Left lung (tissue), 10 donors: Measurements from ENCODE around the gene STN1. TPM values are rescaled to one million over a fixed set of nuclear protein-coding genes. Genes with fewer than 3 reads are reported as not detected.
A peak's percentile ranks its signal among the peaks of the same experiment; 100 is the strongest.

ENCODE experiments used
- ATAC-seq: fragments of 200-7000 bp; cut with Tn5 transposase; one replicate; pipeline ENCODE4 v1.9.1; 2020; ENCODE audit warnings: moderate library complexity
- DNase-seq, 4 donors: peaks; one replicate each; pipeline ENCODE4 v3.0.0-alpha.2; 2013 to 2020
- H3K27ac ChIP-seq, 2 donors: fragments of 200-600 bp; sonication (generic) in 1 of 2; one replicate each; pipeline versions ENCODE4 v1.5.0 to v1.8.0; 2020 to 2021
- H3K27me3 ChIP-seq, 2 donors: fragments of 200-600 bp; sonication (generic) in 1 of 2; one replicate each; pipeline versions ENCODE4 v1.5.0 to v1.8.0; 2020 to 2021
- H3K36me3 ChIP-seq, 2 donors: fragments of 200-600 bp; sonication (generic) in 1 of 2; one replicate each; pipeline versions ENCODE4 v1.5.0 to v1.8.0; 2020 to 2021
- H3K4me1 ChIP-seq, 2 donors: fragments of 200-600 bp; one replicate each; pipeline ENCODE4 v1.8.0; 2021
- H3K4me3 ChIP-seq, 2 donors: fragments of 200-600 bp; sonication (generic) in 1 of 2; one replicate each; pipeline versions ENCODE4 v1.5.0 to v1.8.0; 2020 to 2021; ENCODE audit warnings: mild to moderate bottlenecking in 1 of 2
- H3K9me3 ChIP-seq, 2 donors: fragments of 200-600 bp; sonication (generic) in 1 of 2; one replicate each; pipeline versions ENCODE4 v1.5.0 to v1.8.0; 2020 to 2021
- CTCF ChIP-seq, 2 donors: fragments of 200-600 bp; sonication (generic) in 1 of 2; IDR thresholded peaks; one replicate each; pipeline versions ENCODE4 v1.5.0 to v1.8.0; 2021; ENCODE audit warnings: antibody characterized with exemption in 2 of 2
- intact Hi-C, 2 donors: fragments of 100-400 bp; cut with DNase I; formaldehyde crosslinking; loops; one replicate each; pipeline versions ENCODE4 v1.11.2 to v1.14.2; 2022
- polyA plus RNA-seq, 6 donors: library from polyadenylated mRNA; unstranded; fragments of 120-200 nt; gene quantifications; one replicate each; pipeline ENCODE4 v1.2.1, GENCODE V29; 2013; ENCODE audit not compliant: insufficient read length in 6 of 6
- total RNA-seq, 2 donors: library from RNA; stranded (reverse); fragmentation: NEBNext Ultra II Directional; extraction: Animal tissue kit (Norgen Biotek cat#: 25700); gene quantifications; one replicate each; pipeline ENCODE4 v1.2.1, GENCODE V29; 2021
- donor health status: DM: no; HTN: yes; CAD: no.
- donor health status: DM: no; HTN: no; CAD: no.

The STN1 gene
- total and polyA plus RNA-seq, 8 donors: 26.3 to 62.8 (median 29.8) TPM

DNA sequence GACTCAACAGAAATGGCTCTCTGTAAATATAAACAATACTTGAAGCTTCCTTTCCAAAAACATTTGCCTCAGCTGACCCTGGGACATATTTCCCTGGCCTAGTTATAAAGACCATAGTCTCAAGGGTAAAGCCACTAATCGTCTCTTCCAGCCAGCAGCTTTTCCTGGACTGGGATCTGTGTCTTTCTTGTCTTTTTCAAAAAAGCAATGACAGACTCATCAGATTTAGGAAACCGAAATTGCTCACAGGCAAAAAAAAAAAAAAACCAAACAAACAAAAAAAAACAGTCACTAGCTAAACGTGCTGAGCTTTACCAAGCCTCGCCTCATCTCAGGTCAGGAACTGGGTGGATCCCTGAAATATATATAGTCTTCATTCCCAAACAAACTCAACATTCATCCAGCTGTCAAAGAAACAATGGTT lies 23.5 kb downstream of the STN1 start:
- ATAC-seq (no peak), DNase-seq (peak in 1 of 4 donors; percentile 82)
- intact Hi-C loops: no loop called here
- Histone ChIP-seq H3K27me3 (no peaks in the 10 kb centered on the region), H3K36me3 (peaks cover 0 to 55% of the 10 kb centered on the region in 2 donors), H3K9me3 (no peaks in the 10 kb centered on the region), H3K27ac (peak overlapping the region; percentile 82 to 84), H3K4me3 (no peak overlapping the region), H3K4me1 (peaks cover 29 to 73% of the 10 kb centered on the region in 2 donors)
- no peak for TF ChIP-seq CTCF (IDR thresholded peaks at IDR 0.05)

- H3K27ac ChIP-seq: peak overlapping the region; percentile 82 to 84
- ATAC-seq: peak; percentile 11
- no peaks in the 10 kb centered on the region for H3K27me3 ChIP-seq
- peaks cover 0 to 49% of the 10 kb centered on the region in 2 donors for H3K36me3 ChIP-seq
- TF ChIP-seq CTCF (IDR thresholded peaks at IDR 0.05): no peak
- intact Hi-C loops: no loop called here
- H3K4me1 ChIP-seq: peaks cover 29 to 79% of the 10 kb centered on the region in 2 donors
- H3K4me3 ChIP-seq: no peak overlapping the region
- DNase-seq: no peak
- no peaks in the 10 kb centered on the region for H3K9me3 ChIP-seq
Observed at GRCh38 chr10:103893817-103894216, 24.2 kb downstream of the STN1 start.

DNA sequence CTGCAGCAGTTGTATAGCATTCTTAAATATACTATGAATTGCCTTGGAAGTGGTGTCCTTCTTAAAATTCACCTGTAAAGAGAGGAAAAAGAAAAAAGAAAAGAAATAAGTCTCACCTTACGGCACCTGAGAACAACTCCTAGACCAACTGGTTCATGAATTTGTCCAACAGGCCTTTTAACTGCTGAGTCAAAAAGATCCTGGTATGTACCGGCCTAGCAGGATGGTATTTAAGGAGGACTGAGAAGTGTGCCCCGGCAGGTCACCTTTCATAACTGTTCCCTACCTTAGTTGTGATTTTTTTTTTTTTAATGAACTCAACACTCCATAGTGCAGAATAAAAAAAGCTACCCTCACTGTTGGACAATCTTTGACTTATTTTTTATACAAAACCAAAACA lies 25.8 kb downstream of the STN1 start:
- no peaks in the 10 kb centered on the region for H3K27me3 ChIP-seq
- TF ChIP-seq CTCF (IDR thresholded peaks at IDR 0.05): no peak
- peaks cover 0 to 39% of the 10 kb centered on the region in 2 donors for H3K36me3 ChIP-seq
- no peak overlapping the region for H3K4me3 ChIP-seq
- H3K27ac ChIP-seq: peak overlapping the region; percentile 82 to 84
- no peak for DNase-seq
- peak; percentile 31 for ATAC-seq
- intact Hi-C loops: no loop called here
- H3K9me3 ChIP-seq: no peaks in the 10 kb centered on the region
- peaks cover 35 to 85% of the 10 kb centered on the region in 2 donors for H3K4me1 ChIP-seq

DNA sequence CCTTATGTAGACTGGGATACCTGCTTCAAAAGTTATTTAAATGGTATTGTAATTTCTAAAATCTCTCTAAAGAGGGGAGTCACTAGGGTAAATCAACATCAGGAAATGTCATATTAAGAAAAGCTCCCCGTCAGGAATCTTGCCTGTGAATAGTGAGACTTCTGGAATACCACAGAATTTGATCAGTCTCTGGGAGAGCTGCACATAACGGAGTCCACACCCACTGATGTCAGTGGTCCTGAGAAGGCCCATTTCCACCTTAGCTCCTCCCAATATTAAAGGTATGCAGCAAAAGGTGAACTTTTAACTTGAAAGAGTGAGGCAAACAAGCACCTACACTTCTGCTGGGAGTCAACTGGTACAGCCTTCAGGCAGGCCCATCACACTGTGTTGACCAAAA lies 27.3 kb downstream of the STN1 start:
- peaks cover 0 to 44% of the 10 kb centered on the region in 2 donors for H3K36me3 ChIP-seq
- no peaks in the 10 kb centered on the region for H3K27me3 ChIP-seq
- intact Hi-C loops: no loop called here
- peak; percentile 14 for ATAC-seq
- no peak overlapping the region for H3K4me3 ChIP-seq
- H3K27ac ChIP-seq: peak overlapping the region; percentile 82 to 84
- no peak for DNase-seq
- H3K9me3 ChIP-seq: no peaks in the 10 kb centered on the region
- no peak for TF ChIP-seq CTCF (IDR thresholded peaks at IDR 0.05)
- H3K4me1 ChIP-seq: peaks cover 30 to 79% of the 10 kb centered on the region in 2 donors

- intact Hi-C loops: no loop called here
- Histone ChIP-seq H3K27me3 (no peaks in the 10 kb centered on the region), H3K9me3 (no peaks in the 10 kb centered on the region), H3K4me3 (no peak overlapping the region), H3K4me1 (peaks cover 25 to 75% of the 10 kb centered on the region in 2 donors), H3K27ac (peak overlapping the region; percentile 82 to 84), H3K36me3 (peaks cover 0 to 49% of the 10 kb centered on the region in 2 donors)
- DNase-seq (peak in 3 of 4 donors; percentile 68 to 82 (median 73)), ATAC-seq (peak; percentile 74)
- TF ChIP-seq CTCF (IDR thresholded peaks at IDR 0.05): no peak
Observed at GRCh38 chr10:103890194-103890658, 27.8 kb downstream of the STN1 start.
